Measurements from ENCODE around the gene TMEM132D.

The TMEM132D gene

DNA sequence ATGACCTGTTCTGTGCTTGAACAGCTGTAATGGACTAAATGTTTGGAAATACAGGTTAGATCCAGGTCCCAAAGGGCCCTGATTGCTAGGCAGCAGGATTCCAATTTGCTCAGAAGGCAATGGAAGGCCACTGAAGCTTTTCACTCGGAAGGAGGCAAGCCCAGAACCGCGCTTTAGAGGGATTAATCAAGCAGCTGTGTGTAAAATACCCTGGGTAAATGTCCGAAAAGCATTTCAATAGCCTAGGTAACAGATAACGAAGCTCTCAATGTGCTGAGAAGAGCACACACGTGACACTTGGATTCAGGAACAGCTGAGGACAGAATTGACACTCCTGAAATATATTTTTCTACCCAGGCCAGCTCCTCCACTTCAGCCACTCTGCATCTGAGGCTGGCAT is 436.1 kb downstream of the TMEM132D start:
- DNase-seq, result no peak

DNA sequence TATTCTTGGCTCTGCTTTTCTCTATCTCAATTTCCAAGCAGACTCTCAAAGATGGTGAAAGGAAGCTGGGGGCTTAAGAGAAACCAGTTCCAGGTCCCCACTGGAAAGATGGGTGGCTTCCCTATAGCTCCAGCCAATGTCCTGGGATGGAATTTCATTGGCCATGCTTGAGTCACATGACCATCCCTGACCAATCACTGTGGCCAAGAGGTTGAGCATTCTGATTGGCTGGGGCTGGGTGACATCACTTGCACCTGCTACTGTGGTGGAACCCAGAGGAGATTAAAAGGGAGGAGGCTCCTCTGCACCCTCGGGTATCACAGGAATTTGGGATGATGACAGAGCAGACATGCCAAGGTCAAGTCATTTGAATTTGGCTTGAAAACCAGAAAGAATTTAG is 436.5 kb downstream of the TMEM132D start:
- peak in 2 of 56 donors; percentile 10 to 18 for DNase-seq

DNA sequence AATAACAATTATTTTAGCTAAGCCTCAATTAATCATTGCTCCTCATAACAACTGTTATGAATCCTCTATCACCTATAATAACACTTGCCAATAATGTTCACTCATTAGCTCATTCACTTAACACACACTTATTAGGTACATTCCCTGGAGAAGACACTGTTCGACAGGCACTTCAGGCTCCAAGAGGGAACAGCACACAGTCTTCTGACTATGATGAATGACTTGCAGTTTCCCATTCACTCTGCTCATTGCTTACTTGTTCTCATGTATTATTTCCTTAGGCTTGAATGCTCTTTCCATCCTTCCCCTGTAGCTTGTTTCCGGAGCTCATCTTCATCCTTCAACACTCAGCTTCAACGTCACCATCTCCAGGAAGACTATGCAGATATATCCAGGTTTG is 437.3 kb downstream of the TMEM132D start:
- no peak for DNase-seq

DNA sequence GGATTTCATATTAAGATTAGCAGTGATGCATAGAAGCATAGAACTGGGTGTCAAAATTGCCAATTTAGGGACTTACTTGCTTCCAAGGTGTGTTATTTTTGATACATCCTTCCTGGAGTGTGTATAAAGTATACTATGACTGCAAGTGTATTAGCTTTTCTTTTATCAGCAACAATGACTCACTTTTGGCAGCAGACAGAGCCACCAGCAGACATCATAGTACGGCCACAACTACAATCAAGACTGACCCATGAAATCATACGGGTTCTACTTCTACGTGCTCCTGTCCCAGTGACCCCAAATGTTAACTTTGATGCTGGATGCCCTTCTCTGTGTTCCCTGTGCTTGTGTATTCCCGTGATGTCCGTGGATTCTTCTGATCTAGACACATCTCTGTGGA is 443.9 kb downstream of the TMEM132D start:
- DNase-seq, result no peak

DNA sequence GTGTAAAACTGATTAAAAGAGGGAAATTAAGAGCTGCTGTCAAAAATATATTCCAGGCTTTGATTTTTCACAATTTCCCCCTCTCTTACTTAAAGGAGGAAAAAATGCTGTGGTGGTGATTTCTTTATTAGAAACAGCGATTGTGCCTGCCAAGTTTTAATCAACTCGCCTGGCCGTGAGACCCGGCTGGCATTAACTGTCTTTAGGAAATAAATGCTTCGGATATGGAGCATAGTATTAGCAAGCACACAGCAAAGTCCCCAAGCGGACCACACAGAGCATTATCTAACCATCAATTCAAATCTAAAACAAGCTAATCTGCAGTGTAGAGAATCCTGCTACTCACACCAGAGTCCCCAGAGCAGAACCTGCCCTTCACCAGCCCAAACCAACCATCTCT is 457.1 kb downstream of the TMEM132D start:
- peak in 1 of 56 donors; percentile 4 for DNase-seq

DNA sequence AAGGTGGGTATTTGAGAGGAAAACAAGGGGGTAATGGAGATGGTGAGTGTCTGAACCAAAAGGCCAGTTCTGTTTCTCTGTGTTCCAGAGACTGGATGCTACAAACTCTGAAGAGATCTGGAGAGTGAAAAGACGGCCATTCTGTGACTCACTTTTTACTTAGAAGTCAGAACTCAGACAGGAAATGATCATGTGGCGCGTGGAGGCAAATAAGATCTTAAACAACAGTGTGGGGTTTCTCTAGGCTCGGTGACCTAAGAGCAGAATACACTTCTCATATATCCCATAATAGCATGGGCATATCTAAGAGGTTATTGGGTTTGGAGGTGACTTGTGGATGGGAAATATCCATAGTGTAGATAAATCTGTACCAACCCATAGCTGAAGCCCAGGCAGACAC is 463.5 kb downstream of the TMEM132D start:
- DNase-seq, result no peak

DNA sequence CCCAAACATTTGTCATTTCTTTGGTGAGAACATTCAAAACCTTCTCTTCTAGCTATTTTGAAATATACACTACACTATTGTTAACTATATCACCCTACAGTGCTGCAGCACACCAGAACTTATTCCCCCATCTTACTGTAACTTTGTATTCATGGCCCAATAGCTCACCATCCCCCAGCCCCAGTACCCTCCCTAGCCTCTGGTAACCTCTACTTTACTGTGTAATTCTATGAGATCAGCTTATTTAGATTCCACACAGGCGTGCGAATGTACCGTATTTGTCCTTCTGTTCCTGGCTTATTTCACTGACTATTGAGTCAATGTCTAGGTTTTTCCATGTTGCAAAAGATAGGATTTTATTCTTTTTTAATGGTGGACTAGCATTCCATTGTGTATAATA is 469.0 kb downstream of the TMEM132D start:
- DNase-seq, result no peak

DNA sequence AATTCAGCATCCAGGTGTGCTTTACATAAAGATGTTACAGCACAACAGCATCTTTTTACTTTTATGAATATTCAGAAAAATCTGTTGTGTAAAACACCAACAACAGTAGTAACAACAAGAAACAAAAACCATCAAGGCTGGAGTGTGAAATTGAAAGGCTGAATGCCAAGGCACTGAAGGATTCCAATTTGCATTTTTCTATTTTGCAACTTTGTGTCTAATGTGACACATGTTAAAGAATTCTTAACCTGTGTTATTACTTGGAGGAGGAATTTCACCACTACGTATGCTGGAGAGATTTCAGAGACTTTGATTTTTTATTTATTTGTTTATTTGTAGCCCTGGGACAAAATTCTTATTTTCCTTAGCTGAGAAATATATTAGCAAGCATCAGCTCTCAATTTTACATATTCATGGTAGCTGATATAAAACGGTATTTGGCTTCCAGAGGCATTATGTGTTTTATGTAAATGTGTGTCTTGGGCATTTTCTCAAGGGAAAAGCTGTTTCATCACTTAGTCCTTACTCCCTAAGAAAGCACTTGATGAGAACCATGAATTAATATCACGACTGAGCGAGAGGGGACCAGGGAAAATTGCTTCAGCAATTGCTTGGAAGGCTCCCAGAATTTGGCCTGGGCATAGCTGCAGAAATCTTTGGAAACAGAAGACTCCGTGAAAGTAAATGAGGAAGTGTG is 475.4 kb downstream of the TMEM132D start:
- DNase-seq, result no peak

DNA sequence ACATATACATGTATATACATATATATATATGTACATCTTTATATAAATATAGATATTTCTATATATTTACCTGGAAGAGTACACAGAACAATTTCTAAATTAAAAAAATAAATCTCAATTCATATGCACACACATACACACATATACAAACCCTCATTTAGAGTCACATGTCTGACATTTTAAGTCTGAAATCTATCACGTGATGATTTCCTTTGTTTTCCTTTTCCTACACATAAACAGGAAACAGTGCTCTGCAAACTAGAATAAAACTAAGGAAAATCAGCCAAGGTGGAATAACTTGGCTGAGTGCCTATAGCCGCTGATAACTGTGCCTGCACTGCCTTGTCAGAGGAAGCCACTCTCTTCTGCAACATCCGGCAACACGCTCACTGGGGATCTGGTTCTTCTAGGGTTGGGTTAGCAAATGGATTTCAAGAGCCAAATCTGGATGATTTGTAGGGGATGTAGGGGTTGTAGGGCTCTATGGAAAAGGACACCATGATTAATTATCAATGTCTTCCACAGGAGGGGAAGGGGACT is 480.7 kb downstream of the TMEM132D start:
- DNase-seq, result no peak

DNA sequence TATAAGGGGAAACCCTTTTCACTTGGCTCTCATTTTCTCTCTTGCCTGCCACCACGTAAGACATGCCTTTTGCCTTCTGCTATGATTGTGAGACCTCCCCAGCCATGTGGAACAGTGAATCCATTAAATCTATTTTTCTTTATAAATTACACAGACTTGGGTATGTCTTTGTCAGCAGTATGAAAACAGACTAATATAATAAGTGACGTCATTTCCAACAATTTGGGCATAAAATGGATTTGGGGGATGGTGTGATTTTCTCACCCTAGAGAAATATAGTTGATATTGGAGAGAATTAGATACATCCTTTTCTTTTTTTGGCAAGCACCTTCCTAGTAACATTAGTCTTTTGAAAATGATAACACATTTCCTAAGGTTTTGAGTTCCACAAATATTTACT is 490.5 kb downstream of the TMEM132D start:
- DNase-seq, result no peak

DNA sequence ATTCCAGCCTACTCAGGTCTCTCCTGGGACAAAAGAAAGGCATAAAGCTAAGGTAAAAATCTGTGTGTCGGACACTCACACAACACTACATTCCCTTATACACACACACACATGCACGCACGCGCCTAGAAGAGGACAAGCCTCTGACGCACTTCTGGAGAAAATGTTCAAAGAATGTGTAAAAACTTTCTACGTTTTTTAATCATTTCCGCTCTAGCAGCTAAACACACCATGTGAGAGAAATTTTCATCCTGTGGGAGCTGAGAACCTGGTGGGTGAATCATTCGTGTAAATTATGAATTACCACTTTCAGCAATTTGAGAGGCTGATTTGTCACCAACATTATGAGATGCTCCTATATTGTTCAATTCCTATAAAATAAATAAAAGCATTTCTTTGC is 494.5 kb downstream of the TMEM132D start:
- no peak for DNase-seq

DNA sequence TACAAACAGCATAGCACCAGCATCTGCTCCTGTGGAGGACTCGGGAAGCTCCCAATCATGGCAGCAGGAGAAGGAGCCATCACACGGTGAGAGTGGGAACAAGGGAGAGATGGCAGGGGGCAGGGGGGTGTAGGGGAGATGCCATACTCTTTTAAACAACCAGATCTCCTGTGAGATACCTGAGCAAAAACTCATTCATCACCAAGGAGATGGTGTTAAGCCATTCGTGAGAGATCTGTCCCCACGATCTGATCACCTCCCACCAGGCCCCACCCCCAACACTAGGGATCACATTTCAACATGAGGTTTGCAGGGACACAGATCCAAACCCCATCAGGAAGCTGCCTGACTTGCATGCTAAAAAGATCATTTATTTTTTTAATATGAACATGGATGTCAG is 499.3 kb downstream of the TMEM132D start:
- no peak for DNase-seq

DNA sequence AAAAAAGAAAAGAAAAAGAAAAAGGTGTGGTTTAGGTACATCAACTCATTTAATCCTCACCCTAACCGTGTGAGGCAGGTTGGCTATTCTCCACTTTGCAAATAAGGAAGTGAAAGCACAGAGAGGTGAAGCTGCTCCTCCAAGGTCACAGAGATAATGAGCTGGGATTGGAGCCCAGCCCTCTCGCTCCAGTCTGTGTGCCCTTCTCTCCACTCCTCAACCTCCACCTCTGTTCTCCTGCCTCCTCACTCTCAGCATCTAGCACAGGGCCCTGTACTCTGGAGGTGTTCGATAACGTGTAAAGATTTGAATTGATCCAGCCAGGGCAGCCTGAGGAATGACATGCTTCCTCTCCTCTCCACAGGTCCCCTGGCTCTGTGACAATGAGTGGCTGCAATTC is 502.3 kb downstream of the TMEM132D start:
- no peak for DNase-seq

DNA sequence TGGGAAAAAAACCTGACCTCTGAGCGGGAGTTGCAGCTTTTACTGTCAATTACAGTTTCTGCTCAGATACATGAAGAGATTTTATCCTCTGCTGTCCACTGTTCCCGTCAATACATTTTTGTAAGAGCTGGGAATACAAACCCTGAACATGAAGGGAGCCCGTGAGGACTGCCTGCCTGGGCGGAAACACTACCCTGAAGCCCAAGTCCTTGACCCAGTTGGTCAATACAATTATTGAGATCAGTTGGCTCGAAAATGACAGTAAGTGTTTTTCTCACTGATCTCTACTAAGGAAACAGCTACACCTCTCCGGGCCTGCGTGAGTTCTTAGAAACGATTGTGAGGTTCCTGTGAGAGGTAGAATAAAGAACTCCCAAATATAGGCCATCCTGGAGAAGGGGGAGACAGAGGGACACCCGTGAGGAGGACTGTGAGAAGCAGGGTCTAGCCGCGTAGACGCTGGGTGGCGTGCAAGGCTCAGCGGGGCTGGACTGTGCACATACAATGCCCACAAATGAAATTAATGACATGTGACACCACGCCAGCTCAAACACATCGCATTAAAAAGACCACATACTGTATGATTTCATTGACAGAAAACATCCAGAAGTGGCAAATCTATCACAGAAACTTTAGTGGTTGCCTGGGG is 509.5 kb downstream of the TMEM132D start:
- DNase-seq, result no peak

DNA sequence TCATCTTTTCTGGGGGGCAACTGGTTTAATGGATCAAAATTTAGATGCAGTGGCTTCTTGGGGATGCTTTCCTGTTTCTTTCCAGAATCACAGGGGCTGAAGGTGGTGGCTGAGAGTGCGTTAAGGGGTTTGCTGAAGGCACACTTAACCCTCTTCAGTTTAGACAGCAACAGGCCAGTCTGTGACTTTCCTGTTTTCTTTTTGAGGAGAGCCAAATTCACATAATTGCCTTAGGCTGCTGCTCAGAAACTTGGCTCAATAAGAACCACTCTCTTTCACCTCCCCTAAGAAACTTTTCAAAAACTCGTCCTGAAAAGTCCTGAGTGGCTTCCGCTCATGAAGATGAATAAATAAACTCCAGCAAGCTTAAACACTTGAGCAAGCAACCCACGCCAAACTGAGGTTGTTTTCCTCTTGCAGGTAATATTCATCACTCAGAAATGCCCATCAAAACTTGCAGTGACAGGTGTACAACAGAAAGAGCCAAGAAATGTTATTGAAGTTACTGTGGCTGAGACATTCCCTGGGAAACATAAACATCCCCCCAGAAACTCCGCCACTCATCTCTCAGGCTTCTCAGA is 510.4 kb downstream of the TMEM132D start:
- no peak for DNase-seq

DNA sequence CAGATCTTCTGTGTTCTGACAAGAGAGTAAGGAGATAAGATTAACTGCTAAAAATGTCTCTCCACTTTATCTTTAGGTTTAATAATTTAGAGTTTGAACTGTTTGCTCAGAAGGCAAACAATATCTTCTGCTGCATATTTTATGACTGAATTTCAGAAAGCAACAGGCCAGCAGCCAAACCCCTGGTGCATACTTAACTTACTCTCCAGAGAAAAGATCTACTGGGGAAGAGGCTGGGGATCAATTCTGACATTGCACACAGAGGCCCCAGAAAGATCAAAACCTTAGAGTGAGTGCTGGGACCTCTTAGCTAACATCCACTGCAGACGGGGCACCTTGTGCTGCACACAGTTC is 518.2 kb downstream of the TMEM132D start:
- no peak for DNase-seq

DNA sequence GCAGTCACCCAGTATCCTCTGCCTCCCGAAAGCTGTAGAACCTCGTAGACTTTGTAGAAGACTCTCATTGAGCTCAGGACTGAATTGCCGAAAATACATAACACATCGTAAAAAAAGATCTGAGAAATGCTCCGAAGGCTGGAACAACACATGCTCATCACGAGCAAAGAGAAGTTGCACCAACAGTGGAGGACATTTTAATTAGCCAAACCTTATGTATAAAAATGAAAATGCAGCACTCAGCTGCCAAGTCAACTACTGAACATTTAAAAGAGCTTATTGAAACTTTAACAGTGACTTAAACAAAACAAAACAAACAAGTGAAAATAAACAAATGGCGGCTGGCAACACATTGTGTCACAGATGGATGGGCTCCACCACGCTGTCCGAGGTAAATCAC is 519.9 kb downstream of the TMEM132D start:
- DNase-seq, result no peak

DNA sequence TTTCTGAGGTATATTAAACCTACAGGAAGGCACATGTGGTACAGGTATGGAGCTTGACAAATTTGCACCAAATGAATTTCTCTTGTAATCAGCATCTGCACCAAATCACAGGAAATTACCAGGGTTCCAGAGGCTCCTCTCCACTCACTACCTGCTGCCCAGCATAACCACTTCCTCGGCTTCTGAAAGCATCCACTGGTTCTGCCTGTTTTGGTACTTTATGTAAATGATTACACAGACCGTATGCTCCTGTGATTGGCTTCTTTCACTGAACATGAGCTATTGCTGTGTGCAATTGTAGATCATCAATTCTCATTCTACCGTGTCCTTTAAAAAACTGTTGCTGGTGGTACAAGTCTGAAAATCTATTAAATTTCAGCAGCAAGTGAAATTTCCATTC is 522.1 kb downstream of the TMEM132D start:
- no peak for DNase-seq

DNA sequence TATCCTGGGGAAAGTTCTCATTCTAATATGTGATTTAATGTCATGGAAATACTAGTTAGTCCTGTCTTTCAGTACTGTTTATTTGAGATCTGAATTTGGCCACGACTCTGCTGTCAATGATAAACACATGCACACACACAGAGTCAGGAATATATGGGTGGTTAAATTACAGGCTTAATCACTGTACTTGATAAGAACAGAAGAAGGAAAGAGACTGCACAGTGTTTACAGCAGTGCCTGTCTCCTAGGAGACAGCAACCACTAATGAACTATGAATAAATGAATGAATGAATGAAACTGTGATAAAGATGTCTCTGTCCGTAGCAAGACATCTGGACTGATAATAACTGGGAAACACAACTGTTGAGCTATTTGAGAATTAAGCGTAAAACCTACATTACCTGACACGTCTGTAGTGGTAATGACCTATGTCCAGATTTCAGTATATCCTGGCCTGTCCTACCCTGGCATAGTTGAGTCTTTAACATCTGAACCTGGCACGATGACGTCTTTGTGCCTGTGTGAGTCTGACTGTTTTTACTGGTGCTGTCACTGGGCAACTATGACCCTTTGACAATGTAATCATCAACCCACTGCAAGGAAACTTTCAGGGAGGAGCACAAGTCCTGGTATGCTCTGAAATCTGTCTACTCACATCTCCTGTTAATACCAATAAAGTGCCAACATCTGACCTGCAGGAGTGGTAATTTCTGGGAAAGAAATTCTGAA is 524.6 kb downstream of the TMEM132D start:
- DNase-seq, result no peak

DNA sequence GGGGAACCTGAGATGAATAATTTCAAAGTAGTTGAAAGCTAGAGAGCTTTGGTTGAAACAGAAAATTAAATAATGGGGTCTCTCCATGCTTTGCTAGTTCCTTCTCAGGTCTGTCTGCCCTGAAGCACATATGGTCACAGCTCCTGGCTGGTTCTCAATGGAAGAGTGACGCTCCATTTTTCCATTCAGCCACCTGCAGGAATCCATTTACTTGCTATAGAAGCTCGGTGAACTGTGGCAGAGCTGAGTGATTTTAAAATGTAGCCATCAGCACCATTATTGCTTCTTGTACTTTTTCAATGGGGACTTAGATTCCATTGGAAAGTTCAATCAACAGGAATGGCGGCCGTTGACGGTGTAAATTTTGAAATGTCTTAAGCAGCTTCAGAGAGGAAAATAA is 525.3 kb downstream of the TMEM132D start:
- no peak for DNase-seq

DNA sequence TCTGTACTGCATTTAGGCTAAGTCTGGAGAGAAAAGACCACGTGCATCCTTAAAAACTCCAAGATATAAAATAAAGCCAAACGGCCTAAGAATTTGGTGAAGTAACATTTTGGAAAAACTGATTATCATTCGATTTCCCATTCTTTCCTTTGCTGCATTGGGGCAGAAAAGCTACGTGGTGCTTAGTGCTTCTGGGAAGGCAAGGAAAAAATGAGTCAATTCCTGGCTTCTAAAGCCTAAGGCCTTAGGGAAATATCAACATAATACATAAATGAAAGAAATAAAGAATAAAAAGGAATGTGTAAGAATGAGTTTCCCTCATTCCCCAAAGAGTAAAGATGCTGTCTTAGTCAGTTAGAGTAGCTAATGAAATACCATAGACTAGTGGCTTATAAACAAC is 530.1 kb downstream of the TMEM132D start:
- DNase-seq, result no peak

DNA sequence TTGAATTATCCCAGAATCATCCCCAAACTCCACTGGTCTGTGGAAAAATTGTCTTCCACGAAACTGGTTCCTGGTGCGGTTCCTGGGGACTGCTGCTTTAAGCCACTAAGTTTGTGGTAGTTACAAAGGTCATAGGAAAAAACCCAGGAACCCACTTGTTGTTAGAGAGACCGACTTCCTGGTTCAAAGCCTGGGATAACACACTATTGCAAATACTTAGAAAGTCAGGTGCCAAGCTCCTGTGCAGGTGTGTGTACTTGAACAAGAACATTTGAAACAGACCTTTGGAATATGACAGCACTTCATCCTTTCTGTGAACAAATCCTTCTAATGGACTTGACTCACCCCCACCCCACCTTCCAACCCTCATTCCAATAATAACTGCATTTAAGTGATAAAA is 530.9 kb downstream of the TMEM132D start:
- DNase-seq, result no peak
